ENCODE data around the gene HEPN1.

Gene HEPN1

GRCh38 chr11:124918950-124919349, at the start of gene HEPN1:
Gene HEPN1 (plus strand): TSS chr11:124919250.
- Mint-ChIP-seq H3K4me3 (no peak within 1 kb of the TSS), H3K9me3 (no peaks in the 10 kb centered on the region), H3K27ac (no peak within 1 kb of the TSS), H3K27me3 (peaks cover 4% of the 10 kb centered on the region), H3K4me1 (peaks cover 16% of the 10 kb centered on the region), H3K36me3 (ENCODE audit: low read depth) (no peaks in the 10 kb centered on the region)
- DNase-seq (no peak), ATAC-seq (no peak)

GRCh38 chr11:124869331-124869730, 49.7 kb upstream of the HEPN1 start:
- H3K4me3 Mint-ChIP-seq: peak overlapping the region; percentile 45
- H3K36me3 Mint-ChIP-seq (ENCODE audit: low read depth): no peaks in the 10 kb centered on the region

GRCh38 chr11:124869856-124870387, 49.1 kb upstream of the HEPN1 start:
- Mint-ChIP-seq H3K9me3 (no peaks in the 10 kb centered on the region), H3K27ac (no peak overlapping the region), H3K4me3 (no peak overlapping the region), H3K36me3 (ENCODE audit: low read depth) (no peaks in the 10 kb centered on the region), H3K4me1 (peaks cover 24% of the 10 kb centered on the region), H3K27me3 (peaks cover 79% of the 10 kb centered on the region)
- no peak for ATAC-seq
- no peak for DNase-seq

More at GRCh38 chr11:124869331-124869730, 49.7 kb upstream of the HEPN1 start:
- Mint-ChIP-seq H3K9me3 (no peaks in the 10 kb centered on the region), H3K27me3 (peaks cover 79% of the 10 kb centered on the region), H3K4me1 (peaks cover 25% of the 10 kb centered on the region), H3K27ac (no peak overlapping the region)
- ATAC-seq: no peak
- no peak for DNase-seq

- Mint-ChIP-seq H3K9me3 (no peaks in the 10 kb centered on the region), H3K27me3 (peaks cover 80% of the 10 kb centered on the region), H3K4me1 (peaks cover 24% of the 10 kb centered on the region), H3K36me3 (ENCODE audit: low read depth) (no peaks in the 10 kb centered on the region), H3K4me3 (no peak overlapping the region), H3K27ac (no peak overlapping the region)
- ATAC-seq: no peak
- no peak for DNase-seq
Observed at GRCh38 chr11:124870430-124870829, 48.6 kb upstream of the HEPN1 start.

GRCh38 chr11:124872280-124872679, 46.8 kb upstream of the HEPN1 start:
- Mint-ChIP-seq H3K27me3 (peaks cover 67% of the 10 kb centered on the region), H3K9me3 (no peaks in the 10 kb centered on the region), H3K27ac (no peak overlapping the region), H3K4me1 (peaks cover 18% of the 10 kb centered on the region), H3K36me3 (ENCODE audit: low read depth) (no peaks in the 10 kb centered on the region), H3K4me3 (no peak overlapping the region)
- ATAC-seq (no peak), DNase-seq (no peak)

GRCh38 chr11:124872741-124873140, 46.3 kb upstream of the HEPN1 start:
- Mint-ChIP-seq H3K27ac (no peak overlapping the region), H3K27me3 (peaks cover 62% of the 10 kb centered on the region), H3K9me3 (no peaks in the 10 kb centered on the region), H3K4me3 (no peak overlapping the region), H3K4me1 (peaks cover 19% of the 10 kb centered on the region), H3K36me3 (ENCODE audit: low read depth) (no peaks in the 10 kb centered on the region)
- ATAC-seq: no peak
- DNase-seq: no peak

GRCh38 chr11:124873951-124874350, 45.1 kb upstream of the HEPN1 start:
- H3K36me3 Mint-ChIP-seq (ENCODE audit: low read depth): no peaks in the 10 kb centered on the region
- H3K9me3 Mint-ChIP-seq: no peaks in the 10 kb centered on the region
- DNase-seq (no peak), ATAC-seq (no peak)
- H3K27me3 Mint-ChIP-seq: peaks cover 50% of the 10 kb centered on the region
- H3K4me3 Mint-ChIP-seq: no peak overlapping the region
- H3K27ac Mint-ChIP-seq: no peak overlapping the region
- peaks cover 17% of the 10 kb centered on the region for H3K4me1 Mint-ChIP-seq

- ATAC-seq (no peak), DNase-seq (no peak)
- Mint-ChIP-seq H3K27me3 (peaks cover 42% of the 10 kb centered on the region), H3K36me3 (ENCODE audit: low read depth) (no peaks in the 10 kb centered on the region), H3K4me1 (peaks cover 14% of the 10 kb centered on the region), H3K9me3 (no peaks in the 10 kb centered on the region), H3K4me3 (no peak overlapping the region), H3K27ac (no peak overlapping the region)
Observed at GRCh38 chr11:124874571-124875255, 44.3 kb upstream of the HEPN1 start.

- Mint-ChIP-seq H3K27me3 (peaks cover 35% of the 10 kb centered on the region), H3K4me3 (peak overlapping the region; percentile 36), H3K9me3 (no peaks in the 10 kb centered on the region), H3K36me3 (ENCODE audit: low read depth) (no peaks in the 10 kb centered on the region), H3K4me1 (peaks cover 14% of the 10 kb centered on the region), H3K27ac (peak overlapping the region; percentile 11)
- DNase-seq (no peak), ATAC-seq (no peak)
Observed at GRCh38 chr11:124875401-124875800, 43.6 kb upstream of the HEPN1 start.

- no peaks in the 10 kb centered on the region for H3K9me3 Mint-ChIP-seq
- peak overlapping the region; percentile 77 for H3K27ac Mint-ChIP-seq
- no peaks in the 10 kb centered on the region for H3K36me3 Mint-ChIP-seq (ENCODE audit: low read depth)
- H3K27me3 Mint-ChIP-seq: peaks cover 32% of the 10 kb centered on the region
- peak overlapping the region; percentile 81 for H3K4me3 Mint-ChIP-seq
- DNase-seq (peak; percentile 81), ATAC-seq (peak; percentile 86)
- peaks cover 14% of the 10 kb centered on the region for H3K4me1 Mint-ChIP-seq
Observed at GRCh38 chr11:124875943-124876817, 42.9 kb upstream of the HEPN1 start.

- Mint-ChIP-seq H3K27me3 (peaks cover 27% of the 10 kb centered on the region), H3K27ac (peak overlapping the region; percentile 78), H3K9me3 (no peaks in the 10 kb centered on the region), H3K4me3 (peak overlapping the region; percentile 81), H3K36me3 (ENCODE audit: low read depth) (no peaks in the 10 kb centered on the region), H3K4me1 (peaks cover 14% of the 10 kb centered on the region)
- ATAC-seq (no peak), DNase-seq (no peak)
Observed at GRCh38 chr11:124876818-124877630, 42.0 kb upstream of the HEPN1 start.

- Mint-ChIP-seq H3K4me1 (peaks cover 14% of the 10 kb centered on the region), H3K27me3 (peaks cover 21% of the 10 kb centered on the region), H3K4me3 (peak overlapping the region; percentile 81), H3K27ac (peak overlapping the region; percentile 78), H3K36me3 (ENCODE audit: low read depth) (no peaks in the 10 kb centered on the region), H3K9me3 (no peaks in the 10 kb centered on the region)
- ATAC-seq (no peak), DNase-seq (no peak)
Observed at GRCh38 chr11:124877631-124877909, 41.5 kb upstream of the HEPN1 start.

- Mint-ChIP-seq H3K27ac (peak overlapping the region; percentile 78), H3K36me3 (ENCODE audit: low read depth) (no peaks in the 10 kb centered on the region), H3K27me3 (peaks cover 16% of the 10 kb centered on the region), H3K4me1 (peaks cover 14% of the 10 kb centered on the region), H3K9me3 (no peaks in the 10 kb centered on the region), H3K4me3 (peak overlapping the region; percentile 81)
- DNase-seq: no peak
- ATAC-seq: no peak
Observed at GRCh38 chr11:124877910-124878758, 40.9 kb upstream of the HEPN1 start.

Measured in activated naive CD8-positive, alpha-beta T cell treated with anti-CD3 and anti-CD28 coated beads, Interleukin-2, amount 50 U/mL, for 24 hours (primary cell).